HG02642 (cell line): Measurements from ENCODE around the gene DOCK2.

Experiments used
- ATAC-seq: cut with Tn5 transposase; IDR thresholded peaks from one replicate; pipeline ENCODE4 v1.9.1; 2021; ENCODE audit warnings: mild to moderate bottlenecking; ENCODE audit not compliant: unreplicated experiment, poor library complexity

Gene DOCK2

DNA sequence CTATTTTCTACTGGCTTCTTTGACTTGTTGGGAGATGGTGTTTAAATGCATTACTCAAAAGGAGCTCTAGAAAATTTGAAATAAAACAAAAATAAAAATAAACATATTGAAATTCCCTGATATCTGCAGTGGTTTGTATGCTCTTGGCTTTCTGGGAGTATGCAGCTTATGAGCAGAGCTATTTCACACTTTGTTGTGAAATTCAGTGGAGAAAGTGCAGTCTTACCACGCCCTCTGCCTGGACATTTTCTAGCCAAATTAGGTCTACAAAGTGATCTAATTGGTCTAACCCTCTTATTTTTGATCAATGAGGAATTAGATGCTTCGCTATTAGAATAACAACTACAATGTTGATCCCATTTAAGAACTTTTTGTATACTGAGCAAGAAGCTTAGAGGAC lies 276.4 kb downstream of the DOCK2 start:
- ATAC-seq, result no peak

DNA sequence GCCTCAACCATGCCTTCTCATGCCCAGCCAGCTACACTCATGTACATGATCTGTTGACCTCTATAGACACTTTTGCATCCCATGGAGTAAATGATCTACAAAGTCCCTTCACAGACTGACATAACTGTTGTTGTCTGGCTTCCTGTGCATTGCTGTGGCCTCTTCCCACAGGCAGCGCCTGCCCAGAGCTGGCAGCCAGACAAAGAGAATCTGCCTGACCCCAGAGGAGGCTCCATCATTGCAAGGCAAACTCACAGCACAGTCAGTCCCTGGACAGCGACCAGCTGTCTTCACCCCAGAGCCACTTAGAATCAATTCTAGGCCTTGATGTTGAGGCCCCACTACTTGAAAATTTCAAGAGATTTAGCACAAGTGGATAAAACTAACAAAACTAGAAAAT lies 277.7 kb downstream of the DOCK2 start:
- ATAC-seq, result no peak

DNA sequence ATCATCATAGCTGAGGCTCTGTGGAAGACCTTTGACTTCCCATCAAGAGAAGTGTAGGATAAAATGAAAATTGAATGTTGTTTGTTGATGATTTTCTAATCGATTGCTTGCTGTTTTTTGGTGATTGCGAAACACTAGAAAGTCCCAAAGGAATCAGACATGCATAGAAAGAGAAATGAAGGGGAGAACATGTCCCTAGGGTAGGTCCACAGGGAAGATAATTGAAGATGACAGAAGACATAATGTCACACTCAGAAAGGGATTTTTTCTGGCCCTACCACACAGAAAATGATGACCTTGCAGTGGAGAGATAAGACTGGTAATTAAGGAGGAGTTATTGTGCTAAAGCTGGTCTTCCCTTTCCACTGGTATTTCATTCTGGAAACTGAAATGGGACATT lies 280.4 kb downstream of the DOCK2 start:
- ATAC-seq, result no peak

DNA sequence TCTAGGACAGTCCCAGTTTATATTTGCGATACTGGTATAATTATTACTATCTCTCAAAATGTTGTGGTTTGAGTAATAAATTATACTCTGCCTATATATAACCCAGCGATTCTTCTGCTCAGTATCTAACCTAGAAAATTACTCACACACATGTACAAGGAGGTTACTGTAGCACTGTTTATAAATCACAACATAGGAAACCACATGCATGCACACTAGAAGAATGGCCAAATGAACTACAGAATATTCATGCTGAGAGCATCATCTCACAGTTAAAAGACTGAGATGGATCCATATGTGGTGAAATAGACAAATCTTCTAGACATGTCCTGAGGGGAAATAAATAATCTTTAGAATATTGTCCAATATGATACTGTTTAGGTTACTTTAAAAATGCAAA lies 281.2 kb downstream of the DOCK2 start:
- ATAC-seq, result no peak

DNA sequence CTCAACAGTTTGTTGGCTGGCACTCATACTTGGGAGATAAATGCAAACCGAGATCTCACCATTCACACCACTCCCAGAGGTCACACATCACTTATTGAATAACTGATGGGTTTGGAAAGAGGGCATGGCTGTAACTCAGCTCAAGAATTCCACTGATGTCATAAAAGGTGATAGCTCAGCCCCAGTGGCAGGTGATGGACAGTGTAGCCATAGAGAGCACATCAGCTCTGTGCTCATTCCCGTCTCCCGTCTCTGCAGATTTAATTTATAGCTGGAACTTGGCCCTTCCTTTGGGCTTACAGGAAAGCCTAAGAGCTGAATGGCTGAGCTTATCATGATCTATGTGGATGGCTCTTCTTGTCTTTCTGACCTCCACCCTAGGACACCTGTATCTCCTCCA lies 283.4 kb downstream of the DOCK2 start:
- no peak for ATAC-seq

DNA sequence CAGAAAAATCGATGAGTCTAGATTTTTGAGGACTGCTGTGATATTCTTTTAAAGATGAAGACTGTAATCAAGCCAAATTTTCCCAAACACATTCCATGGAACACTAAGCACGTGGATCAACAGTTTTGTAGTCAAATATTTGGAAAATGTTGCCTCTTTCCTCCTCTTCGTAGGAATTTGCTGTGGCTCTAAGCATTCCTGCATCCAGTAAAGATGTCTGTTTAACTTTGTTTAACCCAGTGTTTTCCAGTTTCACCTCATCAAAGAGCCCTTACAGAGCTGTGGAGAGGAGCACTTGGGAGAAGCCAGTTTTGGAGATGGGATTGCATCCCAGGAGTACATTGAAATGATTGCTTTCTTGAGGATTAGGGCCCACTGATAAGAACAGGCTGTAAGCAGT lies 284.3 kb downstream of the DOCK2 start:
- ATAC-seq, result no peak

DNA sequence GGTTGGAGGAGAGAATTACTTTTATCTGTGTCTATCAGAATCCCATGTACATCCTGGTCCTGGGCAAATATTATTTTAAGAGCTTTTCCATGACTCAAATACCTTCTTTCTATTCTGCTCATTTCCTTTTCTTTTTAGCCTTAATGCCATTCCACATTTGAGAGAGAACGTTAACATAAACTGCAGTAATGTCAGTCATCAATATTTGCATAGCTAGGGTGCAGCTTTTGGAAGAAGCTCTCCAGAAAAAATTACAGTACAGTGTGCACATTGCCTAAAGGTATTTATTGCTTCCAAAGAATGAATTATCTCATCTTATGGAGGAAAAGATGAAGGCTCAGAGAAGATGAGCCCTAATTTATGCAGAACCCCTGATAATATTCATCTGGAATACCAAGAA lies 284.9 kb downstream of the DOCK2 start:
- no peak for ATAC-seq

DNA sequence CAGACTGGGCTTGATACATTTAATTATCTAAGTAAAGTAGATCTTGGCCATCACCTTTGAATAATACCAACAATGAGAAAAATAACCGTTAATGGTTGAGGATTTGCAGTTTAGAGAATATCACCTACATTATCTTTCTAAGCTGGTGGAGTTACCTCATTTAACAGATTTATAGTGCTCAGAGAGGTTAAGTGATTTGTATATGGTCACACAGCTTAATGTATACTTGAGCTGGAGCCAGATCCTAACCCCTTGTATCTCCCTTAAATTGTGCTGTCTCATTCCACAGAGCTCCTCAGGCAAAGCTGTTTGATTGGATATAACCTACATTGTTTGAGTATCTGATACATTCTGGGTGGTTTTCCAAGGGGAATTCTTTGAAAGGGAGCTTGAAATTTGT lies 285.4 kb downstream of the DOCK2 start:
- no peak for ATAC-seq

GRCh38 chr5:169923988-169924387 lies 286.9 kb downstream of the DOCK2 start:
- ATAC-seq, result peak; percentile 68

DNA sequence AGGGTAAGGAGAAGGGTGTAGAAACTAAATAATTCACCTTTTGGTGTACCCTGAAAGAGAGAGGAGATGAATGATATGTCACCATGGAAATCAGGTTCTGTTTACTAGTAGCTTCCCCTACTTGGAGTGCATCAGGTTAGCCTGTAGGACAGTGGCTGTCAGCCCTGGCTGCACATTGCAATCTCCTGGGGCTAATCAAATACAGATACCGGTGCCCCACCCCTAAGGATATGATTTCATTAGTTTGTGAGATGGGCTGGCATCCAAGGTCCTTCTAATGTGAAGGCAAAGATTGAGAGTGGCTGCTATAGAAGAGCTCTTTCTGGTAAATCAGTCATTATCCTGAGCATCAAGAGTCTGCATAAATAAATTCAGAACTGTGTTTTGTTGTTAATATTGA lies 296.1 kb downstream of the DOCK2 start:
- ATAC-seq, result no peak

- no peak for ATAC-seq
These were observed 296.5 kb downstream of the DOCK2 start for GRCh38 chr5:169933616-169934015.

- ATAC-seq, result no peak
These were observed 297.9 kb downstream of the DOCK2 start for GRCh38 chr5:169934990-169935389.

DNA sequence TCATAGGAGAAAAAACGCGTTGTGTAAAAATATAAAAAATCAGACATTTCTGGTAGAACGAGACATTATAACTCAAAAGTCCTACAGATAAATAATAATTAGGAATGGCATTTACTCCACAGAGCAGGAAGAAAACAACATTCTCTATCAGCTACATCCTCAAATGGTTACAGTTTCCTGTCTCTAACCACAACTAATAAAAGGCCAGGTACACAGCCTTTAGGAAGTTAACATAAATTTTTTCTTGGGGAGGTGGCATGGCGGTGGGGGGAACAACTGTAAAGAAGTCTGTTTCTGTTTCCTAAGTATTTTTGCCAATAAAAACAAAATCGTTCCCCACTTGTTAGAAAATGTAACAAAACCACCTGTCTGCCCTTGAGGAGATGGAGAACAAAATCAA lies 298.7 kb downstream of the DOCK2 start:
- ATAC-seq, result no peak

DNA sequence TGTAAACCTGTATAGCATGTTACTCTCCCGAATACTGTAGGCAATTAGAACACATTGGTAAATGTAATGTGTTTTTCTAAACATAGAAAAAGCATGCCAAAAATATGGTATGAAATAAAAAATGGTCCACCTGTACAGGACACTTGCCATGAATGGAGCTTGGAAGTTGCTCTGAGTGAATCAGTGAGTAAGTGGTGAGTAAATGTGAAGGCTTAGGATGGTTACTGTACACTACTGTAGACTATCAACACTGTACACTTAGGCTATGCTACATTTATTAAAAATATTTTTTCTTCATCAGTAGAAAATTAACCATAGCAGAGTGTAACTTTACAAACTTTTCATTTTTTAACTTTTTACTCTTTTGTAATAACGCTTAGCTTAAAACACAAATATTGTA lies 301.4 kb downstream of the DOCK2 start:
- no peak for ATAC-seq

- ATAC-seq, result no peak
These were observed 302.7 kb downstream of the DOCK2 start for GRCh38 chr5:169939731-169940130.

- ATAC-seq, result no peak
These were observed 304.5 kb downstream of the DOCK2 start for GRCh38 chr5:169941542-169941941.

DNA sequence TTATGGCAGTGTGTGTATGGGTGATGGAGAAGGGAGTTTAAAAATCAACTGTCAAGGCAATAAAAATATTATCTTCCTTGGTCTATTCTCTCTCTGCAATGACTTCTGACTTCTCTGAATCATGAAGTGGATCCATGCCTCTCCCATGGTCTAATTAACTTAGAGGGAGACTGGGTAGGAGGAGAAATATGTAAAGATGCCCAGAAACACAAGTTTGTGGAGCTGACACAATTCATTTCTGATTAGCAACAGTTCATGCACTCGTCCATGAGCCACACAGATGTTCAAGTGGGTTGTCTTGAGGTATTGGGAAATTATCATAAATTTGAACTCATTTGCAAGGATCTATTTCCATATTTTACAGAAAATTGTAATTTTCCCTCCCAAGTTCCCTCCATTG lies 305.1 kb downstream of the DOCK2 start:
- ATAC-seq, result no peak

GRCh38 chr5:169943026-169943425 lies 306.0 kb downstream of the DOCK2 start:
- no peak for ATAC-seq

- ATAC-seq, result no peak
These were observed 307.0 kb downstream of the DOCK2 start for GRCh38 chr5:169944115-169944514.

- no peak for ATAC-seq
These were observed 308.0 kb downstream of the DOCK2 start for GRCh38 chr5:169944922-169945680.

- ATAC-seq, result no peak
These were observed 308.8 kb downstream of the DOCK2 start for GRCh38 chr5:169945831-169946261.

- ATAC-seq, result no peak
These were observed 309.7 kb downstream of the DOCK2 start for GRCh38 chr5:169946743-169947295.
